Measurements from ENCODE around the gene LONP2.

DNA sequence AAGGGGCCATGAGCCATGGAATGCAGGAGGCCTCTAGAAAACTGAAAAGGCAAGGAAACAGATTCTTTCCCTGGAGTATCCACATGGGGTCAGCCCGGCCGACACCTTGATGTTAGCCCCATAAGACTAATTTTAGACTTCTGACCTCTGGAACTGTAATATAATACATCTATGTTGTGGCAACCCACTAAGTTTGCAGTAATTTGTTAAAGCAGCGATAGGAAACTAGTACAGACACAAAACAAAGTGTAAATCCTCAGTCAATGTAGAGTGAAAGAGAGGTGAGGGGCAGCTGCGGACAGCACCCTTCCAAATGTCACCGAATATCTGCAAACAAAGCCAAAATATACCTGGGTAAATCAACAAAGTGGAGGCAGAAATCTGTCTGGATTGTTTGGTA lies 148.3 kb downstream of the LONP2 start:
- TF ChIP-seq, protein P1, sequence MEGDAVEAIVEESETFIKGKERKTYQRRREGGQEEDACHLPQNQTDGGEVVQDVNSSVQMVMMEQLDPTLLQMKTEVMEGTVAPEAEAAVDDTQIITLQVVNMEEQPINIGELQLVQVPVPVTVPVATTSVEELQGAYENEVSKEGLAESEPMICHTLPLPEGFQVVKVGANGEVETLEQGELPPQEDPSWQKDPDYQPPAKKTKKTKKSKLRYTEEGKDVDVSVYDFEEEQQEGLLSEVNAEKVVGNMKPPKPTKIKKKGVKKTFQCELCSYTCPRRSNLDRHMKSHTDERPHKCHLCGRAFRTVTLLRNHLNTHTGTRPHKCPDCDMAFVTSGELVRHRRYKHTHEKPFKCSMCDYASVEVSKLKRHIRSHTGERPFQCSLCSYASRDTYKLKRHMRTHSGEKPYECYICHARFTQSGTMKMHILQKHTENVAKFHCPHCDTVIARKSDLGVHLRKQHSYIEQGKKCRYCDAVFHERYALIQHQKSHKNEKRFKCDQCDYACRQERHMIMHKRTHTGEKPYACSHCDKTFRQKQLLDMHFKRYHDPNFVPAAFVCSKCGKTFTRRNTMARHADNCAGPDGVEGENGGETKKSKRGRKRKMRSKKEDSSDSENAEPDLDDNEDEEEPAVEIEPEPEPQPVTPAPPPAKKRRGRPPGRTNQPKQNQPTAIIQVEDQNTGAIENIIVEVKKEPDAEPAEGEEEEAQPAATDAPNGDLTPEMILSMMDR (IDR thresholded peaks at IDR 0.05; ENCODE audit: insufficient read depth, low read length, poor library complexity, severe bottlenecking) = no peak
- no peak for TF ChIP-seq EZH2phosphoT487 (conservative IDR thresholded peaks at IDR 0.05; ENCODE audit: low read length)

Measured in SU-DHL-6 (cell line).